ENCODE data around the gene BASP1. TPM values are rescaled to one million over a fixed set of nuclear protein-coding genes. Genes with fewer than 3 reads are reported as not detected.

The BASP1 gene
- total and polyA plus RNA-seq, 2 donors (not counting 1 experiment from before 2014, with no cell fraction given), result 53.0 to 66.4 TPM

- Mint-ChIP-seq H3K4me1 (peaks cover 86% of the 10 kb centered on the region), H3K9me3 (ENCODE audit: insufficient read depth) (no peaks in the 10 kb centered on the region), H3K4me3 (peak overlapping the region; percentile 13), H3K27ac (peak overlapping the region; percentile 78), H3K27me3 (no peaks in the 10 kb centered on the region)
- Histone ChIP-seq H3K27ac (ENCODE audit: low read length in 2 of 2) (peak overlapping the region in 1 of 2 donors; percentile 32), H3K79me2 (ENCODE audit: control insufficient read depth, insufficient read depth, low read length) (peaks cover 96% of the 10 kb centered on the region), H3K36me3 (replicated peaks in 1 of 2; ENCODE audit: control extremely low read depth in 1 of 2, control insufficient read depth in 1 of 2, extremely low read depth in 1 of 2, insufficient read depth in 2 of 2, low read length in 1 of 2) (peaks cover 1 to 10% of the 10 kb centered on the region in 2 experiments), H3K9me3 (ENCODE audit: control extremely low read depth in 1 of 3, control insufficient read depth in 2 of 3, insufficient read depth in 1 of 3, low read length in 2 of 3) (peaks cover 0 to 9% (median 5%) of the 10 kb centered on the region in 3 donors), H3K4me2 (replicated peaks; ENCODE audit: low read depth, low read length, poor library complexity, severe bottlenecking) (no peak overlapping the region), H3K4me3 (ENCODE audit: control extremely low read depth in 1 of 5, extremely low read depth in 1 of 5, insufficient read depth in 1 of 5, low read depth in 2 of 5, low read length in 4 of 5) (no peak overlapping the region), H3K4me1 (ENCODE audit: control insufficient read depth in 2 of 2, insufficient read depth in 2 of 2, low read length in 2 of 2) (peaks cover 40 to 44% of the 10 kb centered on the region in 2 donors), H4K20me1 (ENCODE audit: control insufficient read depth, insufficient read depth, low read length, poor library complexity, severe bottlenecking) (no peaks in the 10 kb centered on the region), H2AFZ (ENCODE audit: insufficient read depth, low read depth, low read length, poor library complexity, severe bottlenecking) (no peak overlapping the region), H3K9ac (ENCODE audit: low read length) (no peak overlapping the region), H3K27me3 (replicated peaks in 1 of 4; ENCODE audit: control extremely low read depth in 1 of 4, control insufficient read depth in 3 of 4, insufficient read depth in 4 of 4, low read length in 3 of 4) (no peaks in the 10 kb centered on the region)
- no peak for TF ChIP-seq EZH2 (IDR thresholded peaks at IDR 0.05; ENCODE audit: borderline replicate concordance, insufficient read depth, low read depth, low read length, poor library complexity, severe bottlenecking)
- TF ChIP-seq, protein P1, sequence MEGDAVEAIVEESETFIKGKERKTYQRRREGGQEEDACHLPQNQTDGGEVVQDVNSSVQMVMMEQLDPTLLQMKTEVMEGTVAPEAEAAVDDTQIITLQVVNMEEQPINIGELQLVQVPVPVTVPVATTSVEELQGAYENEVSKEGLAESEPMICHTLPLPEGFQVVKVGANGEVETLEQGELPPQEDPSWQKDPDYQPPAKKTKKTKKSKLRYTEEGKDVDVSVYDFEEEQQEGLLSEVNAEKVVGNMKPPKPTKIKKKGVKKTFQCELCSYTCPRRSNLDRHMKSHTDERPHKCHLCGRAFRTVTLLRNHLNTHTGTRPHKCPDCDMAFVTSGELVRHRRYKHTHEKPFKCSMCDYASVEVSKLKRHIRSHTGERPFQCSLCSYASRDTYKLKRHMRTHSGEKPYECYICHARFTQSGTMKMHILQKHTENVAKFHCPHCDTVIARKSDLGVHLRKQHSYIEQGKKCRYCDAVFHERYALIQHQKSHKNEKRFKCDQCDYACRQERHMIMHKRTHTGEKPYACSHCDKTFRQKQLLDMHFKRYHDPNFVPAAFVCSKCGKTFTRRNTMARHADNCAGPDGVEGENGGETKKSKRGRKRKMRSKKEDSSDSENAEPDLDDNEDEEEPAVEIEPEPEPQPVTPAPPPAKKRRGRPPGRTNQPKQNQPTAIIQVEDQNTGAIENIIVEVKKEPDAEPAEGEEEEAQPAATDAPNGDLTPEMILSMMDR (IDR thresholded peaks at IDR 0.05), result no peak
- WGBS (ENCODE audit: insufficient coverage), result no CpG with 5 or more reads among the region's 5 CpGs
- POLR2A ChIA-PET, result no interaction called here
- CTCF ChIA-PET, result no interaction called here
- no peak for ATAC-seq (ENCODE audit: low read depth)
- intact Hi-C loops (cut with micrococcal nuclease), result loop anchor here (5.0 to 10.0 kb wide), 2 partner anchors 55 to 178 kb away; no protein-coding TSS in a partner anchor
- no peak for DNase-seq
Measured at GRCh38 chr5:17259630-17260257, 42.3 kb downstream of the BASP1 start.

- ChIA-PET POLR2A (no interaction called here), CTCF (no interaction called here)
- Mint-ChIP-seq H3K4me3 (no peak overlapping the region), H3K4me1 (peaks cover 85% of the 10 kb centered on the region), H3K9me3 (ENCODE audit: insufficient read depth) (no peaks in the 10 kb centered on the region), H3K27ac (peak overlapping the region; percentile 50), H3K27me3 (no peaks in the 10 kb centered on the region)
- no peak for ATAC-seq (ENCODE audit: low read depth)
- Histone ChIP-seq H3K79me2 (ENCODE audit: control insufficient read depth, insufficient read depth, low read length) (peaks cover 98% of the 10 kb centered on the region), H3K27me3 (replicated peaks in 1 of 4; ENCODE audit: control extremely low read depth in 1 of 4, control insufficient read depth in 3 of 4, insufficient read depth in 4 of 4, low read length in 3 of 4) (no peaks in the 10 kb centered on the region), H3K36me3 (replicated peaks in 1 of 2; ENCODE audit: control extremely low read depth in 1 of 2, control insufficient read depth in 1 of 2, extremely low read depth in 1 of 2, insufficient read depth in 2 of 2, low read length in 1 of 2) (peaks cover 1 to 10% of the 10 kb centered on the region in 2 experiments), H2AFZ (ENCODE audit: insufficient read depth, low read depth, low read length, poor library complexity, severe bottlenecking) (no peak overlapping the region), H4K20me1 (ENCODE audit: control insufficient read depth, insufficient read depth, low read length, poor library complexity, severe bottlenecking) (no peaks in the 10 kb centered on the region), H3K9me3 (ENCODE audit: control extremely low read depth in 1 of 3, control insufficient read depth in 2 of 3, insufficient read depth in 1 of 3, low read length in 2 of 3) (peaks cover 0 to 9% (median 5%) of the 10 kb centered on the region in 3 donors), H3K27ac (ENCODE audit: low read length in 2 of 2) (peak overlapping the region in 1 of 2 donors; percentile 7), H3K4me3 (ENCODE audit: control extremely low read depth in 1 of 5, extremely low read depth in 1 of 5, insufficient read depth in 1 of 5, low read depth in 2 of 5, low read length in 4 of 5) (no peak overlapping the region), H3K4me1 (ENCODE audit: control insufficient read depth in 2 of 2, insufficient read depth in 2 of 2, low read length in 2 of 2) (peaks cover 36 to 38% of the 10 kb centered on the region in 2 donors), H3K9ac (ENCODE audit: low read length) (no peak overlapping the region), H3K4me2 (replicated peaks; ENCODE audit: low read depth, low read length, poor library complexity, severe bottlenecking) (no peak overlapping the region)
- DNase-seq, result no peak
- TF ChIP-seq EZH2 (IDR thresholded peaks at IDR 0.05; ENCODE audit: borderline replicate concordance, insufficient read depth, low read depth, low read length, poor library complexity, severe bottlenecking), result no peak
- TF ChIP-seq, protein P1 (IDR thresholded peaks at IDR 0.05), result no peak
- intact Hi-C loops (cut with micrococcal nuclease), result loop anchor here (10.0 kb wide), 1 partner anchor 54 kb away; no protein-coding TSS in a partner anchor
- 100% methylated on average over 2 of the region's 5 CpGs for WGBS (ENCODE audit: insufficient coverage)
Measured at GRCh38 chr5:17260549-17260948, 43.1 kb downstream of the BASP1 start.

Data from B cell (primary cell).